IMR-90 (cell line): ENCODE measurements around the gene SEC16B. TPM values are rescaled to one million over a fixed set of nuclear protein-coding genes. Genes with fewer than 3 reads are reported as not detected.

ENCODE experiments used
- ATAC-seq: fragments of 200-7000 bp; cut with Tn5 transposase; 2 replicates; pipeline ENCODE4 v1.9.1; 2020; ENCODE audit warnings: low read depth, mild to moderate bottlenecking, moderate library complexity
- BruUV-seq: library from RNA; stranded (reverse); fragments of 400-500 nt; replicated peaks from 2 replicates; lab custom pipeline; 2021; lab: Mats Ljungman, UMichigan
- CTCF ChIA-PET: fragments of 300-600 bp; formaldehyde crosslinking; extraction: SDS; loops from one replicate; lab custom pipeline; 2021; ENCODE audit warnings: antibody characterized with exemption; lab: Yijun Ruan, JAX
- POLR2A ChIA-PET: fragments of 300-600 bp; sonication (Branson Sonifier 250); formaldehyde crosslinking; loops from one replicate; lab custom pipeline; 2022; ENCODE audit warnings: antibody characterized with exemption; ENCODE audit not compliant: unreplicated experiment; lab: Charles Lee
- DNase-seq: peaks from one replicate; pipeline ENCODE4 v3.0.0; 2013
- H2AFZ ChIP-seq: replicated peaks from 2 replicates; pipeline ENCODE3; 2013; ENCODE audit warnings: low read length, mild to moderate bottlenecking; ENCODE audit not compliant: poor library complexity
- H2AK5ac ChIP-seq: 2 replicates; pipeline ENCODE4 v1.6.1; 2013; ENCODE audit warnings: low read depth, low read length, inconsistent platforms
- H2AK9ac ChIP-seq: replicated peaks from 2 replicates; pipeline ENCODE3; 2013; ENCODE audit warnings: mild to moderate bottlenecking, low read depth, low read length, moderate library complexity; ENCODE audit not compliant: poor library complexity
- H2BK120ac ChIP-seq: 2 replicates; pipeline ENCODE4 v1.6.1; 2013; ENCODE audit warnings: low read depth, low read length, inconsistent platforms
- H2BK15ac ChIP-seq: 3 replicates; pipeline ENCODE4 v1.6.1; 2013; ENCODE audit warnings: low read depth, low read length, inconsistent platforms
- H2BK20ac ChIP-seq: 2 replicates; pipeline ENCODE4 v1.6.1; 2013; ENCODE audit warnings: low read depth, mild to moderate bottlenecking, inconsistent platforms, low read length, moderate library complexity
- H2BK5ac ChIP-seq: 2 replicates; pipeline ENCODE4 v1.6.1; 2013; ENCODE audit warnings: mild to moderate bottlenecking, low read depth, low read length, inconsistent platforms; ENCODE audit not compliant: poor library complexity, severe bottlenecking
- H3K14ac ChIP-seq: replicated peaks from 2 replicates; pipeline ENCODE4 v1.6.1; 2013; ENCODE audit warnings: low read depth, low read length, inconsistent platforms
- H3K18ac ChIP-seq: 2 replicates; pipeline ENCODE4 v1.6.1; 2013; ENCODE audit warnings: low read depth, low read length, control low read depth
- H3K23ac ChIP-seq: 2 replicates; pipeline ENCODE4 v1.6.1; 2013; ENCODE audit warnings: low read depth, low read length, inconsistent platforms
- H3K27ac ChIP-seq: 2 replicates; pipeline ENCODE4 v1.5.1; 2013; ENCODE audit warnings: mild to moderate bottlenecking, control low read depth, low read length; ENCODE audit not compliant: insufficient read depth
- H3K27me3 ChIP-seq: 2 replicates; pipeline ENCODE4 v1.6.1; 2013; ENCODE audit warnings: low read length; ENCODE audit not compliant: control insufficient read depth, insufficient read depth
- H3K36me3 ChIP-seq: 2 replicates; pipeline ENCODE4 v1.6.1; 2013; ENCODE audit warnings: low read length, mixed read lengths; ENCODE audit not compliant: control insufficient read depth, insufficient read depth
- H3K4ac ChIP-seq: 2 replicates; pipeline ENCODE4 v1.6.1; 2013; ENCODE audit warnings: low read depth, low read length, inconsistent platforms
- H3K4me1 ChIP-seq: 2 replicates; pipeline ENCODE4 v1.6.1; 2013; ENCODE audit warnings: low read length, mixed read lengths; ENCODE audit not compliant: control insufficient read depth, insufficient read depth
- H3K4me2 ChIP-seq: 2 replicates; pipeline ENCODE4 v1.6.1; 2013; ENCODE audit warnings: low read depth, mild to moderate bottlenecking, control low read depth, low read length, moderate library complexity
- H3K4me3 ChIP-seq: 2 replicates; pipeline ENCODE4 v1.5.1; 2013; ENCODE audit warnings: low read depth, mild to moderate bottlenecking, control low read depth, low read length, moderate library complexity; ENCODE audit not compliant: insufficient read depth
- H3K56ac ChIP-seq: 2 replicates; pipeline ENCODE4 v1.6.1; 2013; ENCODE audit warnings: low read length, inconsistent platforms; ENCODE audit not compliant: insufficient read depth; ENCODE audit errors: extremely low read depth
- H3K79me1 ChIP-seq, 2 experiments: 2 replicates each; pipeline ENCODE4 v1.6.1; 2013; ENCODE audit warnings: low read length in 2 of 2, inconsistent platforms in 1 of 2, low read depth in 1 of 2
- H3K9ac ChIP-seq: 2 replicates; pipeline ENCODE4 v1.6.1; 2013; ENCODE audit warnings: low read depth, low read length, control low read depth
- H3K9me1 ChIP-seq: 2 replicates; pipeline ENCODE4 v1.6.1; 2013; ENCODE audit warnings: low read length, inconsistent platforms; ENCODE audit not compliant: insufficient read depth
- H3K9me3 ChIP-seq: 2 replicates; pipeline ENCODE4 v1.6.1; 2013; ENCODE audit warnings: low read length; ENCODE audit not compliant: control insufficient read depth, insufficient read depth
- H4K20me1 ChIP-seq: 2 replicates; pipeline ENCODE4 v1.6.1; 2013; ENCODE audit warnings: low read length, inconsistent platforms; ENCODE audit not compliant: insufficient read depth
- H4K5ac ChIP-seq: 2 replicates; pipeline ENCODE4 v1.6.1; 2013; ENCODE audit warnings: mild to moderate bottlenecking, low read depth, low read length, control low read depth
- H4K8ac ChIP-seq, 2 experiments: 2 replicates each; pipeline ENCODE4 v1.6.1; 2013; ENCODE audit warnings: low read depth in 2 of 2, low read length in 2 of 2, control low read depth in 1 of 2, inconsistent platforms in 1 of 2
- H4K91ac ChIP-seq: 2 replicates; pipeline ENCODE4 v1.6.1; 2013; ENCODE audit warnings: low read depth, low read length, inconsistent platforms; ENCODE audit not compliant: insufficient read depth
- BHLHE40 ChIP-seq: fragments of 150-350 bp; IDR thresholded peaks from 2 replicates; pipeline ENCODE4 v1.6.1; 2016; ENCODE audit warnings: mild to moderate bottlenecking, low read depth, low read length
- CEBPB ChIP-seq: IDR thresholded peaks from 2 replicates; pipeline ENCODE4 v1.6.1; 2012; ENCODE audit warnings: low read depth, low read length, improper control_type of control experiment
- MAZ ChIP-seq: IDR thresholded peaks from 2 replicates; pipeline ENCODE4 v1.6.1; 2012; ENCODE audit warnings: low read depth, mild to moderate bottlenecking, low read length, improper control_type of control experiment, moderate library complexity, borderline replicate concordance
- NFE2L2 ChIP-seq: fragments of 150-350 bp; IDR thresholded peaks from 2 replicates; pipeline ENCODE4 v1.6.1; 2016; ENCODE audit warnings: low read depth, mild to moderate bottlenecking, low read length
- WGBS, 2 experiments: methylation state at CpG; one replicate each; pipeline versions ENCODE4 v1.1.5 to v1.1.7; 2013; ENCODE audit warnings: missing lambda C conversion rate in 2 of 2; ENCODE audit not compliant: insufficient read length in 1 of 2; ENCODE audit errors: extremely low coverage in 2 of 2; 5-methylcytosine and 5-hydroxymethylcytosine counted together
- dilution Hi-C: fragments of 300-500 bp; cut with HindIII; formaldehyde crosslinking; loops from one replicate; pipeline ENCODE4 v1.14.3; 2018; ENCODE audit warnings: low sequenced_read_pairs; ENCODE audit not compliant: unreplicated experiment
- in situ Hi-C: fragments of 300-500 bp; cut with MboI; formaldehyde crosslinking; loops from 3 replicates; pipeline ENCODE4 v1.14.3; 2019; ENCODE audit warnings: low sequenced_read_pairs, inconsistent platforms, mixed read lengths
- intact Hi-C: fragments of 100-400 bp; cut with micrococcal nuclease; formaldehyde crosslinking; loops from 2 replicates; pipeline ENCODE4 v1.10.0; 2022
- polyA plus RNA-seq, 3 experiments: library from polyadenylated mRNA; depleted of rRNA; stranded (reverse); fragments of >200 nt; gene quantifications; 2 replicates each; pipeline ENCODE4 v1.2.3, GENCODE V29; 2012; ENCODE audit warnings: low replicate concordance in 1 of 3
- total RNA-seq: library from RNA; depleted of rRNA; stranded (reverse); fragments of >200 nt; gene quantifications from 2 replicates; pipeline ENCODE4 v1.2.3, GENCODE V29; 2012

SEC16B gene
- total and polyA plus RNA-seq, 2 of the 4 experiments (the other 2 are of a cell fraction) = 4.3 TPM

DNA sequence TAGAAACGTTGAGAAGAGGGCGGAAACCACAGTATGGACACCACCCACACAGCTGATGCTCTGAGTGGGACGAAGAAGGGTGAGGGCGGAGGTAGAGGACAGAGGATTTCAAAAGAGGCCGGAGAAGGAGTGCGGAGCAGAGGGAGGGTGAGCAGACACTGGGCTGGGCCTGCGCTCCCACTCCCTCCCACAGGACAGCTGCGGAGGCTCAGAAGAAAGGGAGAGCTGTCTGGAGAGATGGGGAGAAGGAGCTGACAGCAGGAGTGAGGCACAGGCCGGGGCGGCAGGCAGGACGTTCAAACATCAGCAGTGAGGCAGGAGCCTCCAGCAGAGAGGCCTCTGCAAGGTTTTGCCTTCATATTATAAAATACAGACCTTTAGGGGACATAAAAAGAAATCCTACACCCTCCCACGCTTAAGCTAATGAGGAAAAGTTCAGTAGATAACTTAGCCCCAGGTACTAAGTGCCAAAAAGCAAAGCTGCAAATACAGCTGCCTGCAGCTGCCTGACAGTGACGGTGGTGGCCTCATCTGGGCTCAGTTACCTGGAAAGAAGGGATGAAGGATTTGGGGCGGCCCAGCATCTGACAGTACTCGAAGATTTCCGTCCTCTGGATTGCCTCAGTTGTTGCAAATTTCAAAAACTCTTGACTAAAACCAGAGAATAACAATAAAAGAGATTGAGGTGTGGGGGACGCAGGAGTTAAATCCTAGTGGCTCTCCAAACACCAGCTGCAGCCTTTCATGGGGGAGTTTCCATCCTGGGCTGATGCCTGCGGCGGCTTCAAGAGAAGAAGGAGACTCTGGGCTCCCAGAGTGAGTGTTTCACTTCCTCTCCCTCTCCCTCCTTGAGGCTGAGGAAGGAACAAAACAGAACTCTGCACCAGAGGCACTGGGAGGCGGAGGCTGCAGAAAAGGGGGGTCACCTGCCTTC, 25.6 kb downstream of the SEC16B start:
- H2AK5ac ChIP-seq = peak overlapping the region; percentile 21; the same call in 1 of the 2 replicates
- no peak for ATAC-seq
- H2BK15ac ChIP-seq = 0 out of 3 replicates have a peak overlapping the region, but pooled peaks have one; percentile 23
- H3K23ac ChIP-seq = no peak overlapping the region
- H3K4me2 ChIP-seq = no peak overlapping the region
- dilution Hi-C loops (no loop called here), in situ Hi-C loops (loop anchor here (5.0 kb wide), 1 partner anchor 1047 kb away; no protein-coding TSS in a partner anchor), intact Hi-C loops (loop anchor here (10.0 kb wide), 3 partner anchors 339 to 1379 kb away; no protein-coding TSS in a partner anchor)
- no peaks in the 10 kb centered on the region for H3K9me3 ChIP-seq
- no peak overlapping the region for H4K91ac ChIP-seq
- H3K36me3 ChIP-seq = no peaks in the 10 kb centered on the region
- H3K14ac ChIP-seq = no peak overlapping the region
- no TSS peak for BruUV-seq
- peak overlapping the region; percentile 57 for H2AFZ ChIP-seq
- no peak for TF ChIP-seq NFE2L2
- TF ChIP-seq BHLHE40 = no peak
- TF ChIP-seq CEBPB = no peak
- no peak for TF ChIP-seq MAZ
- H2BK120ac ChIP-seq = no peak overlapping the region
- no peak overlapping the region for H4K5ac ChIP-seq
- H2BK5ac ChIP-seq = no peak overlapping the region
- no peaks in the 10 kb centered on the region for H3K9me1 ChIP-seq
- no peaks in the 10 kb centered on the region; the same call in 1 of the 2 replicates for H3K4me1 ChIP-seq
- no peaks in the 10 kb centered on the region for H3K79me1 ChIP-seq
- no peak overlapping the region for H3K18ac ChIP-seq
- WGBS, 2 experiments = 100% methylated on average over 1 of the region's 20 CpGs; no CpG with 5 or more reads in 1 of the 2 experiments
- no peak for DNase-seq
- ChIA-PET POLR2A (no interaction called here), CTCF (interaction anchor here (1.1 kb wide), 1 partner anchor 8 kb away, joined by 3 read pairs; no protein-coding TSS in a partner anchor)
- H3K27me3 ChIP-seq = no peaks in the 10 kb centered on the region
- H3K56ac ChIP-seq = no peak overlapping the region
- no peak overlapping the region for H3K27ac ChIP-seq
- H2BK20ac ChIP-seq = no peak overlapping the region
- H4K8ac ChIP-seq = no peak overlapping the region
- H3K4ac ChIP-seq = no peak overlapping the region
- no peak overlapping the region for H3K9ac ChIP-seq
- H4K20me1 ChIP-seq = no peaks in the 10 kb centered on the region
- peak overlapping the region; percentile 20 for H2AK9ac ChIP-seq
- H3K4me3 ChIP-seq = no peak overlapping the region
